Panc1 (cell line): ENCODE measurements around the gene MPZL1. TPM values are rescaled to one million over a fixed set of nuclear protein-coding genes. Genes with fewer than 3 reads are reported as not detected.

Experiments used
- ATAC-seq: fragments of 200-7000 bp; cut with Tn5 transposase; 2 replicates; pipeline ENCODE4 v1.9.1; 2020; ENCODE audit warnings: mild to moderate bottlenecking, moderate library complexity
- BruUV-seq: library from RNA; stranded (reverse); fragments of 400-500 nt; replicated peaks from 2 replicates; lab custom pipeline; 2021; lab: Mats Ljungman, UMichigan
- CTCF ChIA-PET: fragments of 300-600 bp; sonication (Branson Sonifier 250); formaldehyde crosslinking; loops from one replicate; lab custom pipeline; 2022; ENCODE audit warnings: antibody characterized with exemption; lab: Charles Lee
- POLR2A ChIA-PET: fragments of 300-600 bp; sonication (Branson Sonifier 250); formaldehyde crosslinking; loops from one replicate; lab custom pipeline; 2022; ENCODE audit warnings: antibody characterized with exemption; lab: Charles Lee
- DNase-seq: peaks from one replicate; pipeline ENCODE4 v3.0.0-alpha.2; 2010; ENCODE audit warnings: low read depth, low spot score
- H3K27ac ChIP-seq: 2 replicates; pipeline ENCODE4 v1.5.1; 2011; ENCODE audit warnings: mild to moderate bottlenecking, low read length, inconsistent platforms
- H3K27me3 ChIP-seq: fragments of 200-500 bp; sonication (Bioruptor generic); 2 replicates; pipeline ENCODE4 v1.6.0; 2014; ENCODE audit warnings: low read length, inconsistent platforms; ENCODE audit not compliant: control insufficient read depth, insufficient read depth
- H3K36me3 ChIP-seq: fragments of 200-500 bp; sonication (Bioruptor generic); 2 replicates; pipeline ENCODE4 v1.5.1; 2014; ENCODE audit warnings: inconsistent platforms, mild to moderate bottlenecking, low read length, moderate library complexity; ENCODE audit not compliant: control insufficient read depth, insufficient read depth
- H3K4me1 ChIP-seq: 2 replicates; pipeline ENCODE4 v1.5.1; 2011; ENCODE audit warnings: inconsistent platforms, mild to moderate bottlenecking, low read length, moderate library complexity; ENCODE audit not compliant: control insufficient read depth, insufficient read depth
- H3K4me3 ChIP-seq, 2 experiments: 2 replicates each; pipeline ENCODE4 v1.5.1; 2011 to 2012; ENCODE audit warnings: low read depth in 2 of 2, low read length in 2 of 2, mild to moderate bottlenecking in 2 of 2, inconsistent platforms in 1 of 2, moderate library complexity in 1 of 2
- H3K9me3 ChIP-seq: fragments of 200-500 bp; sonication (Bioruptor generic); 2 replicates; pipeline ENCODE4 v1.5.1; 2014; ENCODE audit warnings: low read depth, mild to moderate bottlenecking, inconsistent platforms, low read length, moderate library complexity; ENCODE audit not compliant: control insufficient read depth, insufficient read depth
- CTCF ChIP-seq: fragments of 450-650 bp; IDR thresholded peaks from 2 replicates; pipeline ENCODE4 v1.5.1; 2017; ENCODE audit warnings: mild to moderate bottlenecking
- POLR2AphosphoS5 ChIP-seq: IDR thresholded peaks from 2 replicates; pipeline ENCODE4 v1.6.1; 2012; ENCODE audit warnings: mild to moderate bottlenecking, low read depth, low read length, moderate library complexity
- REST ChIP-seq, 2 experiments: IDR thresholded peaks; 2 replicates each; pipeline ENCODE4 v1.6.1; 2011 to 2012; ENCODE audit warnings: low read depth in 2 of 2, control low read depth in 1 of 2, low read length in 1 of 2, mild to moderate bottlenecking in 1 of 2, moderate library complexity in 1 of 2; ENCODE audit not compliant: insufficient read depth in 1 of 2
- SIN3A ChIP-seq: IDR thresholded peaks from 2 replicates; pipeline ENCODE4 v1.6.1; 2012; ENCODE audit warnings: low read depth, mild to moderate bottlenecking, low read length, moderate library complexity, borderline replicate concordance; ENCODE audit not compliant: insufficient read depth
- TCF7L2 ChIP-seq: IDR thresholded peaks from 2 replicates; pipeline ENCODE4 v1.6.1; 2011; ENCODE audit warnings: mild to moderate bottlenecking, low read depth, low read length, inconsistent platforms
- in situ Hi-C: cut with HindIII; loops from 2 replicates; pipeline ENCODE4 v1.10.0; 2016; ENCODE audit warnings: low sequenced_read_pairs, low pct_unique_long_range_greater_than_20kb
- intact Hi-C: fragments of 100-400 bp; cut with micrococcal nuclease; formaldehyde crosslinking; loops from one replicate; pipeline ENCODE4 v1.10.0; 2022; ENCODE audit not compliant: unreplicated experiment
- total RNA-seq: library from RNA; stranded (reverse); gene quantifications from one replicate; pipeline ENCODE4 v1.2.1, GENCODE V29; 2021; ENCODE audit not compliant: unreplicated experiment

MPZL1 gene
- total RNA-seq, 1 experiment from 2014 or later = 72.0 TPM

- H3K36me3 ChIP-seq = no peaks in the 10 kb centered on the region
- H3K4me1 ChIP-seq = no peaks in the 10 kb centered on the region
- H3K27me3 ChIP-seq = peaks cover 12% of the 10 kb centered on the region
- H3K9me3 ChIP-seq = no peaks in the 10 kb centered on the region
- no peak for TF ChIP-seq SIN3A
- TF ChIP-seq TCF7L2 = no peak
- TF ChIP-seq REST (IDR thresholded peaks at IDR 0.05; ENCODE audit: insufficient read depth in 1 of 2, low read depth in 2 of 2, low read length in 1 of 2) = no peak
- TF ChIP-seq CTCF = no peak
- no peak for TF ChIP-seq POLR2AphosphoS5
- DNase-seq (no peak), ATAC-seq (no peak)
- in situ Hi-C loops (no loop called here), intact Hi-C loops (no loop called here)
- CTCF ChIA-PET = interaction anchor here (0.6 kb wide), 1 partner anchor 70 kb away, joined by 3 read pairs; no protein-coding TSS in a partner anchor
- POLR2A ChIA-PET = no interaction called here
- no TSS peak for BruUV-seq
- H3K4me3 ChIP-seq = no peak overlapping the region
- no peak overlapping the region for H3K27ac ChIP-seq
Measured at GRCh38 chr1:167707942-167708341, 13.8 kb upstream of the MPZL1 start.

GRCh38 chr1:167708940-167709389, 12.8 kb upstream of the MPZL1 start:
- H3K27me3 ChIP-seq = peaks cover 3% of the 10 kb centered on the region; the same call in 1 of the 2 replicates
- no peak overlapping the region for H3K27ac ChIP-seq
- no peak for DNase-seq
- H3K9me3 ChIP-seq = no peaks in the 10 kb centered on the region
- in situ Hi-C loops (no loop called here), intact Hi-C loops (no loop called here)
- no peaks in the 10 kb centered on the region for H3K36me3 ChIP-seq
- no peak for ATAC-seq
- no peak for TF ChIP-seq SIN3A
- no peak for TF ChIP-seq CTCF
- TF ChIP-seq REST (IDR thresholded peaks at IDR 0.05; ENCODE audit: insufficient read depth in 1 of 2, low read depth in 2 of 2, low read length in 1 of 2) = no peak
- no peak for TF ChIP-seq TCF7L2
- TF ChIP-seq POLR2AphosphoS5 = no peak
- no peak overlapping the region for H3K4me3 ChIP-seq
- ChIA-PET CTCF (interaction anchor here (0.7 kb wide), 1 partner anchor 41 kb away, joined by 17 read pairs; no protein-coding TSS in a partner anchor), POLR2A (no interaction called here)
- no TSS peak for BruUV-seq
- no peaks in the 10 kb centered on the region for H3K4me1 ChIP-seq
